ENCODE results near the gene IGHMBP2.
"Not testable (repeated sequence)": the region's sequence is repeated elsewhere in the genome, so short reads cannot be mapped to it uniquely, and the experiment has no call there.

Gene IGHMBP2

DNA sequence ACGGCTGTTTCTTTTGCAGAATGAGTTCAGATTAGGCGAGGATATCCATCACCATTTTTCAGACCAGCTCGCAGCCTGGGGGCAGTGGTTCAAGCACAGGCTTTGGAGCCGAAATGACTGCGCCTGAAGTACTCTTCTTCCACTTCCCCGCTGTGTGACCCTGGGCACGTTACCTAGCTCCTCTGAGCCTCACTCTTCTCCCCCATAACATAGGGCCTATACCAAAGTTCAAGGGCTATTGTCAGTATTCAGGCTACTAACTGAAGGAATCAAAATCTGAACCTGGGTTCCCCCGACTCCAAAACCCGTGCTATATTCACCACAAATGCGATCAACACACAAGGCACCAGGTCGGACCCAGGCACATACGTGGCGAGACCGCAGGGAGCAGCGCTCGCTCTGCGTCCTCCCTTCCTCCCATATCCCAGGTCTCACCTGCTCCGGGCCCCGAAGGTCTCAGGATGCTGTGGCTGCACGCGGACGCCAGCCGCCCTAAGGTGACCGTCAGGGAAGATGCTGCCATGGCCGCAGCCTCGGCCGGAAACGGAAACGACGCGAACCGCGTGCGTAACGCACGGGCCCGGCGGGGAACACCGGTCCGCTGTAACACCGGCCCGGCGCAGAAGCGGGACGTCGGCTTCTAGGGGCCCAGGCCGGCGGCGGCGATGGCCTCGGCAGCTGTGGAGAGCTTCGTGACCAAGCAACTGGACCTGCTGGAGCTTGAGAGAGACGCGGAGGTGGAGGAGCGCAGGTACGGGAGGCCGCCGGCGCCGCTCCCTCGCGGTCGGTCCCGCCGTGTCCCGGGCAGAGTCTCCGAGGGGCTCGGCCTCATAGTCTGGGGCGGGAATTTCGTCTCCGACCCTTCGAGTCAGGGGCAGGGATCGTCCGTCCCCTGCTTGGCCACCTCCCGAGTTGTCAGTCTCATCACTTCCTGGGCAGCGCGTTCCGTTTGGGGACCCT, at the start of gene IGHMBP2, which contains the start of gene MRPL21:
Gene IGHMBP2 (plus strand): TSS at position 604 of the 960 bp plus-strand sequence. CDS start 62 bp downstream, at position 666.
Gene MRPL21 (minus strand): TSS at position 545 of the 960 bp plus-strand sequence. CDS start 22 bp downstream, at position 523.
- DNase-seq, result peak; percentile 84

DNA sequence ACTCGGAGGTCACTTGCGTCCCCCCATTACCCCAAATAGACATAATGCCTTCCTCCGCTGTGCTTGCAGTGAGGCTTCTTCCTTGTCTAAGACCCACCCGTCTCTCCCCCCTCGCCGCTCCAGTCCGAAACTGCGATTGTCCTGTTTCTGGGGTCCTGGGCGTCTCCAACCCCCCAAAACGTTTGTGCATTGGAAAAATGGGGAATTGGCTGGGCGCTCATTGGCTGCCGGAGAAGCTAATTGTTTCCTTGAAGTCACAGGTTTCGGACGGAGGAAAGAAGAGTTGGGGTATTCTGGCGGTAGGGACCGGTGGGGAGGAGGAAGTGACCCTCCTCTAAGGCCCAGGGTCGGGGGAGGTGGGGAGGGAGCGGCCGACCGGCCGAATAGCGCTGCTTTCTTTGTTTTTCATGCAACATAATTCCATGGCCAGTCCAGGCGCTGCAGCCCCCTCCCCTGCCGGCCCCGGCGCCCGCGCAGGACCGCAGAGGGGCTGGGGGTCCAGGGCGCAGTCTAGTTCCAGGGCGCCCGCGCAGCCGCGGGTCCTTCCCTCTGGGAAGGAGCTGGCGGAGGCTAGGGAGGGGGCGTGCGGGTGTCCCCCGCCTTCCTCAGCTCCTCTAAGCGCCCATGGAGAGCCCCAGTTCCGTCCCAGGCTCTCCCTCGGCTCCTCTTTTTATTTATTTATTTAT, 49.3 kb upstream of the IGHMBP2 start:
- DNase-seq, result no peak

GRCh38 chr11:68855205-68855981, 48.3 kb upstream of the IGHMBP2 start:
- DNase-seq, result no peak

DNA sequence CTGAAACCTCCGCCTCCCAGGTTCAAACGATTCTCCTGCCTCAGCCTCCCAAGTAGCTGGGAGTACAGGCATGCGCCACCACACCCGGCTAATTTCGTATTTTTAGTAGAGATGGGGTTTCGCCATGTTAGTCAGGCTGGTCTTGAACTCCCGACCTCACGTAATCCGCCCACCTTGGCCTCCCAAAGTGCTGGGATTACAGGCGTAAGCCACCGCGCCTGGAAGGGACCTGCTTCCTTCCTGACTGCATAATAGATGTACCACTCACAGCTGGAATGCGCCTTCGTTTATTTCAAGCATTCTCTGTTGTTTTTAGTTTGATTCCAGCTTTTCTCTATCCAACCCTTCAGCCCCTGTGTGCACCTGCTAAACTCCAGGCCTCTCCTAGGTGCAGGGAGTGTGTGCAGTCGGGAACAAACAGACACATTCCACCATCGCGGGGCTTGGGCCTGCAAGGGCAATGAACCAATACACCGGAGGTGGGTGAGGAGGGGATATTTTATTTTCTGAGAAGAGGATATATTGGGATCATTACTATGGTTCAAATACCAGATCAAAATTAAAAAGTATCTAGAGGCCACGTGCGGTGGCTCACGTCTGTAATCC, 47.2 kb upstream of the IGHMBP2 start:
- not testable (repeated sequence) for DNase-seq

DNA sequence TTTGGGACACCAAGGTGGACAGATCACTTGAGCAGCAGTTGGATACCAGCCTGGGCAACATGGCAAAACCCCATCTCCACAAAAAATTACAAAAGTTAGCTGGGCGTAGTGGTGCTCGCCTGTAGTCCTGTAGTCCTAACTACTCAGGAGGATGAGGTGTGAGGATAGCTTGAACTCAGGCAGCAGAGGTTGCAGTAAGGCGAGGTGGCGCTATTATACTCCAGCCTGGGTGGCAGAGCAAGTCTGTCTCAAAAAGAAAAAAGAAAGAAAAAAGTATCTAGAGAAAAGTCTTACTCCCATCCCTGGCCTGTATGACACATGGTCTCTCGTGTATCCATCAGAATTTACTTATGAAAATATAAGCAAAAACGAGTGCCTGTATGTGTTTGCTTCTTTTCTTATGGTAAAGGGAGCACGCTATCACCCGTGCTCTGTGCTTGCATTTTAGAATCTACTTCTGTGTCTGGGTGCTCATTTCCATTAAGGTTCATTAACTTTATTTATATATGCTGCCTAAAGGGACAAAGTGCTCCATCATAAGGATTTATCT, 46.6 kb upstream of the IGHMBP2 start:
- DNase-seq, result no peak

- no peak for DNase-seq
These were observed 44.6 kb upstream of the IGHMBP2 start for GRCh38 chr11:68859123-68859522.

- no peak for DNase-seq
These were observed 41.3 kb upstream of the IGHMBP2 start for GRCh38 chr11:68862421-68862820.

DNA sequence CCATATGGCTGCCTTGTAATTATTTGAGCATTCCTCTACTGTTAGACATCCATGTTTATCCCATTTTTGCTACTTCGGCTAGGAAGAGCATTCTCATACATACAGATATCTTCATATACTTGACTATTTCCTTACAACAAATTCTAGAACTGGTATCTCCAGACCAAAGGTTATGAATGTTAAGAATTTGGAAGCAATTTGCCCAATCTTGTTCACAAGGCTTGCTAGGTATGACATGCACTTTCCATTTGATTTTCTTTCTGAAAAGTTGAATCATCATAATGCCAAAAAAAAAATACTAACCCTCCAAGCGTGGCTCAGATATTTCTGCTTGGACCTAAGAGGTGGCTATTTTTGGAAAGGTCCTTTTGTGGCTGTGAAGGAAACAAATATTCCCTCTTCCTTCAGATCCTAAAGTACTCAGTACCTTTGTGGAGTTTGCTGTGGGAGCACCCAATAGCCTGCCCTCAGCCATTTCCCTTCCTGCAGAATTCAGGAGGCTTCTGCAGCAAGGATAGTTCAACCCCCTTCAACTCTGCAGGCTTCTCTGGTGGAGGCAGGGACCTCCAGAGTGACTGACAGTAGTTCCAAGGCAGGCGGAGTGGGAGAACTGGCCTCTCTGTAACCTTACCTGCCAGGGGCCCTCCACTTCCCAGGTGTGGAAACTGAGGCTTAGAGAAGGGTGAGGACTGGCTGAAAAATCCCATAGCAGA, 40.0 kb upstream of the IGHMBP2 start:
- DNase-seq, result no peak

GRCh38 chr11:68865241-68865640, 38.5 kb upstream of the IGHMBP2 start:
- no peak for DNase-seq

- DNase-seq, result no peak
These were observed 36.6 kb upstream of the IGHMBP2 start for GRCh38 chr11:68867066-68867465.

DNA sequence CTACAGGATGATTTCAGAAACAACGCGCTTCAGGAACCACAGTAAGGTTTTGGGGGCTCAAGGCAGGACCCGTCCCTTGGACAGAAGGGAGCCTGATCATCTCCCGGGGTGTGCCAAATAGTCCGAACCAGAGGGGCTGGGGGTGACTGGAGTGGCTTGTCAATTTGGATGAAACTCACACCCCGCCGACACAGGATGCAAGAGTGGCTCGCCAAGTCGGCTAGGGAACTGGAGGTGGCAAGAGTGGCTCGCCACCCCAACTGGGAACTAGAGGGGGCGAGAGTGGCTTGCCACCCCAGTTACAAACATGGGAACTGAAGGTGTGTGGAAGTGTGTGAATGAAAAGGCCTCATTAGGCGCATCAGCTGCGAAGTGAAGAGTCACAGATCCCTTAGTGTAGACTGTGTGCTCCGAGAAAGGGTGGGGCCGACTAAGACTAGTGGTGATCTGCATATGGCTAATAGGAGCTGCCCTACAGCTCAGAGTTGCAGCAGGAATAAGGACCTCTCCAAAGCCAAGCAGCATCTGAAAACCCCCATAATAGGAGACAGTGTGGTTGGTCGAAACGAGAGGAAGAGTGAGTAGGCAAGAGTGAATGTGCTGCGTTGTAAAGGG, 35.4 kb upstream of the IGHMBP2 start:
- no peak for DNase-seq

DNA sequence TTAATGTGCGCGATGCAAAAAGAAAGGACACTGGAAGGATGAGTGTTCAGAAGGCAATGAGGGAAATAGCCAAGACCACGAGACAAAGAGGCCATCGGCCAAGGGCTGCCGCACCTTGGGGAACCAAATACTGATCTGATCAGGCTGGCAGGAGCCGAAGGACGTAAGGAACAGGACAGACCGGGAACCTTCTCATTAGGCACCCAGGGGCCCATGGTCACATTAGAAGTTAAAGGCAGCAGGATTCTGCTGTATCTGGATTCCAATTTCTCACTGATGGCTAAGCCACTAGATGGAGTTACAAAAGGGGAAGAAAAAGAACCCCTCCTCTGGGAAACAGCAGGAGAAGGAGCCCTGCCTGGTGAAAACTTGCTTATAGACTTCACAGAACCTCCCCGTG, 33.2 kb upstream of the IGHMBP2 start:
- DNase-seq, result no peak

GRCh38 chr11:68872216-68873003, 31.3 kb upstream of the IGHMBP2 start:
- DNase-seq, result no peak

DNA sequence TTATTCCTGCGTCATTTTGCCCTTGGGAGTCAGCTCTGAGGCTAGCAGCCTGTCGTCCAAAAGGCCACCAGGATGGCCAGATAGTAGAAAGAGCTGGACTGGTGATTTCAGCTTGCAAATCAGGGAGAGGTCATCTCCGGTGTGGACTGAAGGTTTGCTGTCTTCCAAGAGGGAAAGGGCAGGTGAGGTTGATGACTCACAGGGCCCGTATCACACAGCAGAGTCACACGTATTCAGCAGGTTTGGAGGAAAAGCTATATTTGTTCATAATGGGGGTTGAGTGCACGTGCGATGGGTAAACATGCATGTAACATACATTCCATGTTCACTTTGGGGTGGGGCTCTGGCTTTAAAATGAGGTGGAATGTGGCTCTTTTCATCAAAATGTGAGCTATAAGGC, 25.7 kb upstream of the IGHMBP2 start:
- DNase-seq, result no peak

DNA sequence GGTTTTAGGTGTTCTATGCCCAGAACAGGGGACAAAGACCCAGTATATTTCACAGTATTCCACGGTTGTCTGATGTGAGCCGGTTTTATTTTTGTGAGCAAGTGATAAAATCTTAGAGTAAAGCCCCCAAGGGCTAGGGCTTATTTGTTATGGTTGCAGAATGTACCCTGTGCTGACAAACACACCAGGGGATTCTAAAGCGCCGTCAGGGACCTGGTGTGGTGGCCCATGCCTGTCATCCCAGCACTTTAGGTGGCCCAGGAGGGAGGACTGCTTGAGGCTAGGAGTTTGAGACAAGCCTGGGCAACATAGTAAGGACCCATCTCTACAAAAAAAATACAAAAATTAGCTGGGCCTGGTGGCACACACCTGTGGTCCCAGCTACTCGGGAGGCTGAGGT, 22.8 kb upstream of the IGHMBP2 start:
- DNase-seq, result no peak

- no peak for DNase-seq
These were observed 22.4 kb upstream of the IGHMBP2 start for GRCh38 chr11:68881320-68881719.

DNA sequence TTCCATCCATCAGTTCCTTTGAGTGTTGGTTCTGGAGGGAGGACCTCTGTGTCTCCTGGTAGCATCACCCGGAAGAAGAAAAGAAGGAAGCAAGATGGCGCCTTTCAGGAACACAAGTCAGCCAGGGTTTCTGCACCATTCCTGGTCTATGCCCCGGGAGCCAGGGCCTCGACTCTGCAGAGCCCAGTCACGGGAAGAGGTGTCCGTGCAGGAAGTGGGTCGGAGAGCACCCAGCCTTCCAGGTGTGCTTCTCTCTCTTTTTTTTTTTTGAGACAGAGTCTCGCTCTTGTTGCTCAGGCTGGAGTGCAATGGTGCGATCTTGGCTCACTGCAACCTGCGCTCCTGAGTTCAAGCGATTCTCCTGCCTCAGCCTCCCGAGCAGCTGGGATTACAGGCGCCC, 21.3 kb upstream of the IGHMBP2 start:
- no peak for DNase-seq

- DNase-seq, result not testable (repeated sequence)
These were observed 18.9 kb upstream of the IGHMBP2 start for GRCh38 chr11:68884827-68885226.

DNA sequence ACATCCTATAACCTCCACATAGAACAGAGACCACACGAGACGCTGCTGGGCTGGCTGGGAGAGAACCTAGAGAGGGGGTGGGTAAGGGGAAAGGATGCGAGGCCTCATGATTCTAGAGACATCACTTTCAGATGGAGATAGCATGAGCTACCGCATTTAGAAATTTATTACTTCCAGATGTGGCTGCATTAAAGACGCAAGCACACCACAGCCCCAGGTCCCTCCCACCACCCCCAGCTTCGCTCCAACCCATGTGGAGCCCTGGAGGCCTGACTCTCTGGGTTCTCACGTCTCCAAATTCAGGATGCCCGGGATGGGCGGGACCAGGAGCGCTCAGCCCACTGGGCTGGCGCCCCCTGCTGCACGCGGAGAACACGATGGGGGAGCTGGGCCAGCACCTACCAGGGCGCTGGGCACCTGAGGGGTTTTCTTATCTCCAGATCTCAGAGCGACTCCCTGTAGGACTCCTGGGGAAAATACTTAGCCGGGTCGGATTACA, 13.7 kb upstream of the IGHMBP2 start:
- no peak for DNase-seq
